HFF-Myc (cell line): ENCODE measurements around the gene PBLD.

Experiments
- DNase-seq: peaks from one replicate; pipeline ENCODE4 v3.0.0-alpha.2; 2011; ENCODE audit warnings: low read depth; ENCODE audit errors: extremely low read depth
- H3K4me3 ChIP-seq: replicated peaks from 2 replicates; pipeline ENCODE4 v1.5.1; 2011; ENCODE audit warnings: low read depth, mild to moderate bottlenecking, control low read depth, low read length
- TF ChIP-seq, protein P1 (sequence below): IDR thresholded peaks from 2 replicates; pipeline ENCODE4 v1.5.1; 2012; ENCODE audit warnings: mild to moderate bottlenecking, low read depth, low read length, control low read depth; ENCODE audit errors: missing control alignments

Gene PBLD

DNA sequence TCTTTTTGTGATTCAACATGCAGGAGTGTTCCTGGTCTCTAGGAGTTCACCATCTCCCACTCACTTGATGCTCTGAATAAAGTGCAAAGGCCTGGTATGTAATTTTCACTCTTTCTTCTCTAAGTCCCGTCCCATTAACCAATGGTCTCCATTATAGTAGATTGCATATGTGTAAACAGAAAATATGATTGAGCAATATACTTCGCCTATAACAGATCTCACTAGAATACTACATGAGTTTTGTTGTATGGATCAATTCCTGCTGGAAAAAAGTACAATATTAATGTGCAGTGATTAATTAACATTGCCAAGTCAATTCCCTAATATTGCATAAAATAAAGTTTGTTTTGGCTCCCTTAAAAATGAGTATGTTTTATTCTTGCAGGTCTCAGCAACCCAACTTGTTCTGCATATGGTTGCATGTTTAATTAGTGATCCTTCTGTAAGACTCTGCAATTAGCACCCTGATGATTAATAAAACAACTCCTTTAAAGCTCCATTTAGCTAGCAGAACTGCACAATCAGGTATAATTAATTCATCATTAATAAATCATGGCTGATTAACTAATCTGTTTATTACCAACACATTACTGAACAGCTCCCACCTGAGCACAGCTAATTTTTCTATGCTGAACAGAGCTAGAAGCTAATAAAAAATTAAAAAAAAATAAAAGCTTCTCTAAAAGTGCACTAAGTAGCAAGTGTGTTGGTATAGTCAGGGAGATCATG is 63.0 kb downstream of the PBLD start:
- H3K4me3 ChIP-seq = no peak overlapping the region
- no peak for DNase-seq
- TF ChIP-seq, protein P1, sequence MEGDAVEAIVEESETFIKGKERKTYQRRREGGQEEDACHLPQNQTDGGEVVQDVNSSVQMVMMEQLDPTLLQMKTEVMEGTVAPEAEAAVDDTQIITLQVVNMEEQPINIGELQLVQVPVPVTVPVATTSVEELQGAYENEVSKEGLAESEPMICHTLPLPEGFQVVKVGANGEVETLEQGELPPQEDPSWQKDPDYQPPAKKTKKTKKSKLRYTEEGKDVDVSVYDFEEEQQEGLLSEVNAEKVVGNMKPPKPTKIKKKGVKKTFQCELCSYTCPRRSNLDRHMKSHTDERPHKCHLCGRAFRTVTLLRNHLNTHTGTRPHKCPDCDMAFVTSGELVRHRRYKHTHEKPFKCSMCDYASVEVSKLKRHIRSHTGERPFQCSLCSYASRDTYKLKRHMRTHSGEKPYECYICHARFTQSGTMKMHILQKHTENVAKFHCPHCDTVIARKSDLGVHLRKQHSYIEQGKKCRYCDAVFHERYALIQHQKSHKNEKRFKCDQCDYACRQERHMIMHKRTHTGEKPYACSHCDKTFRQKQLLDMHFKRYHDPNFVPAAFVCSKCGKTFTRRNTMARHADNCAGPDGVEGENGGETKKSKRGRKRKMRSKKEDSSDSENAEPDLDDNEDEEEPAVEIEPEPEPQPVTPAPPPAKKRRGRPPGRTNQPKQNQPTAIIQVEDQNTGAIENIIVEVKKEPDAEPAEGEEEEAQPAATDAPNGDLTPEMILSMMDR = no peak

DNA sequence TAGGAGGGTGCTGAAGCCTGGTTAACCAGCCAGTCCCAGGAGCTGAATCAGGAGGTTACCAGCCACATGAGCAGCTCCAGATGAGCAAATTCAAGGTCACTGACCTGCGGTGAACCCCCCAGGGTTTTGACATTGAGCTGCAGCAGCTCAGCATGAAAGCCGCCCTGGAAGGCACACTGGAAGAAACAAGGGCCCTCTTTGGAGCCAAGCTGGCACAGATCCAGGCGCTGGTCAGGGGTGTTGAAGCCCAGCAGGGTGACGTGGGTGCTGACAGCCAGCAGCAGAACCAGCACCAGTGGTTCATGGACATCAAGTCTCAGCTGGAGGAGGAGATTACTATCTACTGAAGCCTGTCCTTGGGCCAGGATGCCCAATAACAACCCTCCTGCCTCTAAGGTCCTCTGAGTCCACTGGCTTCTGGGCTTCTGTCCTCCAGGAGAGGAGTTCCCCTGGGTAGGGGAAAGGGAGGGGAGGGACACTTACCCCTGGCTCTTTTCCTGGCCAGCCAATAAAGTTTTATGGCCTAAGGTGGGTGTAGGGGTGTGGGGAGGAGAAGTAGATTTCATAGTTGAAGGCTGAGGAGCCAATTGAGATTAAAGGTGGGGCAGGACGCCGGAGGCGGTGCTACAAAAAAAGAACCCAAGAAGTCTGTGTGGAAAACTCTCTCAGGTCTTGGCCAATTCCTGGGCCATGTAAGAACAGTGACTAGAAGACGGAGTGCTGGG is 71.4 kb downstream of the PBLD start:
- no peak overlapping the region for H3K4me3 ChIP-seq
- TF ChIP-seq, protein P1 = no peak
- DNase-seq = no peak

DNA sequence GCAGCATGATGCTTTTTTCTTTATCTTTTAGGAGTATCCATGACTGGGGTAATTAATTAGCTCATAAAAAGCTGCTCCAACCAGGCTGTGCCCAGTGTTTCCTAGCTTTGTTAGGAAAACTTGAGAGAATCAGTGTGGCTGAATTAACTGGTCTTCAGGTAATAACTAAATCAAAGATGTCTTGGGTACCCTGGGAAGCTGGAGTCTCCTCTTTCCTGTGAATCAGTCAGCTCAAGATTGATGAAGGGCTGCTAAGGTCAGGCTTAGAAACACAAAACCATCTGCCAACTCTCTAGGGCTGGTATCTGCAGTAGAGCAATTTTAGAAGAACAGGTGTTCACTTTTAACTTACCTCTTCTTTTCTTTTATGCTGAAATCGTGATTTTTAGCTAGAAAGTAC is 79.4 kb downstream of the PBLD start:
- H3K4me3 ChIP-seq = no peak overlapping the region
- no peak for DNase-seq
- TF ChIP-seq, protein P1 = no peak

DNA sequence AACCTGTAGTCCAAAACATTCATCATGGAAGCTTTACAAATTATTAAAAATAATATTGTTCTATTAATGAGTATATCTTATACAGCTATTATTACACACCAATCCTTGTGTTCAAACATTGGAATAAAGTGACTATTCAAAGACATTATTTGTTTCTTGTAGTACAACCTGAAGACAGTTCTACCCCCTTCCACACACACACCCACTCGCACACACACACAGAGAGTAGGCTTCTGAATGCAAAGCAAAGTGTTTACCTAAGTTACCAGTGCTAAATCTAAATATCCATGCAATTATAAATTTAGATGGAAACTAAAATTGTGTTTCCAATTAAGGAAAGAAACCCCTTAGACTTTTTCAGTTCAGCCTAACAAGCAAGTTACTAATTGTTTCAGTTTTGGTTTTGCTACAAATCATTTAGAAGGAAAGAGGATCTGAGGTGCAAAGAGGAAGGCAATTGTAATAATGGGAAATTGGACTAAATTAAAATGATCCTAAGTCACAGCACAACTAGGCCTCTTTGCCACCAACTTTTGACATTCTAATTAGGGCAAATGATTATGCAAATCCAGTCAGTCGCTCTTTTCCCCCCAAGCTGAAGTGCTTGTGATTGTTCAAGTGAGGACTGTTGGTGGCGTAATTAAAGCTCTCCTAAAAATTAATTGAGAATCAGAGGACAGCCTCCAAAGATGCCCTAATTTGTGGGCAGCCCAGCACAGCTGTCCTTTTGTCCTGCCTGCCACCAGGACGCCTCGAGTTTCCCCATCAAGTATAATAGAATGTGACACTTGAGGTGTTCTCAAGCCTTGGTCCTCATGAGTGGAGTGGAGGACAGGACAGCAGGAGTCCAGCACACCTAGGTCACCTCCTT is 80.9 kb downstream of the PBLD start:
- TF ChIP-seq, protein P1 = no peak
- H3K4me3 ChIP-seq = no peak overlapping the region
- DNase-seq = no peak

DNA sequence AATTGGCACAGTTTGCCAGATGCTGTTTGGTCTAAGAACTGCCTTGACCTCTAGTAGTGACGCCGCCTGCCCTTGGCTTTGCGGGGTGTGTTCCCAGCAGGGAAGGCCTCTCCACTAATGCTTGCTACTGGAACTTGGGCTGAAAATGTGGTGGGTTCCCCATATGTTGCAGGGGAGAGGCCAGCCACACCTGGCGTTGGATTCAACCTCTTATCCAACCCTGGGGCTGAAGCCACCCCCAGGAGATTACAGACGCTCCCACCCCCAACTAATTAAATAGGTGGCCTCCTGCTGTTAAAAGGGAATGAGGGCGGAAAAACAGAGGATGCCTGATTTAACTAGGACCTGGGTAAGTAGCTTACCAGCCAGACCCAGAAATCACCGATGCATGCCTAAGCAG is 81.6 kb downstream of the PBLD start:
- TF ChIP-seq, protein P1 = no peak
- no peak for DNase-seq
- no peak overlapping the region for H3K4me3 ChIP-seq

DNA sequence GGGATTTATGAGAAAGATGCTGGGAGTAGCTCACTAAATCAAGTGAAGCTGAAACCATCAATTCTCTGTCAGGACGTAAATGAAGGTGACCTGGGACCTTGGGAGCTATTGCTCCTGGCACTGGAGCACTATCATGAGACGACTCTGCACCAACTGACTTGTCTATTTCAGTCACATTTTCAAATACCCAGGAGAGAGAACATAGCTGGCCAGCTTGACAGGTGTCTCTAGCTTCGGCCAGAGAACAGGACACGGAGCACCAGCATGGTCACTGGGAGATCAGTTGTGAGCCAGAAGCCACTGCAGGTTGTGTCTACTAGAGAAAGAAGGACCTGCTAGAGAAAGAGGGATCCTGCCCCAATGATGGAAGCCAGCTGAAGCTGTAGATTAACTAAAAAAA is 83.4 kb downstream of the PBLD start:
- DNase-seq = no peak
- no peak overlapping the region for H3K4me3 ChIP-seq
- TF ChIP-seq, protein P1 = no peak
